A673 (cell line): ENCODE results near the gene CDX1.

Experiments
- EZH2 ChIP-seq: fragments of 200-600 bp; sonication (generic); IDR thresholded peaks from 2 replicates; pipeline ENCODE4 v1.6.1; 2017; ENCODE audit warnings: borderline replicate concordance, low read depth, mild to moderate bottlenecking, mixed read lengths, antibody characterized with exemption, low read length; ENCODE audit not compliant: poor library complexity, severe bottlenecking
- TF ChIP-seq, protein P1 (sequence below): fragments of 300-800, 200-600 bp; sonication (generic); conservative IDR thresholded peaks from 2 replicates; pipeline ENCODE4 v1.5.1; 2017; ENCODE audit warnings: low read depth, mild to moderate bottlenecking, antibody characterized with exemption, low read length, moderate library complexity, mixed read lengths

DNA sequence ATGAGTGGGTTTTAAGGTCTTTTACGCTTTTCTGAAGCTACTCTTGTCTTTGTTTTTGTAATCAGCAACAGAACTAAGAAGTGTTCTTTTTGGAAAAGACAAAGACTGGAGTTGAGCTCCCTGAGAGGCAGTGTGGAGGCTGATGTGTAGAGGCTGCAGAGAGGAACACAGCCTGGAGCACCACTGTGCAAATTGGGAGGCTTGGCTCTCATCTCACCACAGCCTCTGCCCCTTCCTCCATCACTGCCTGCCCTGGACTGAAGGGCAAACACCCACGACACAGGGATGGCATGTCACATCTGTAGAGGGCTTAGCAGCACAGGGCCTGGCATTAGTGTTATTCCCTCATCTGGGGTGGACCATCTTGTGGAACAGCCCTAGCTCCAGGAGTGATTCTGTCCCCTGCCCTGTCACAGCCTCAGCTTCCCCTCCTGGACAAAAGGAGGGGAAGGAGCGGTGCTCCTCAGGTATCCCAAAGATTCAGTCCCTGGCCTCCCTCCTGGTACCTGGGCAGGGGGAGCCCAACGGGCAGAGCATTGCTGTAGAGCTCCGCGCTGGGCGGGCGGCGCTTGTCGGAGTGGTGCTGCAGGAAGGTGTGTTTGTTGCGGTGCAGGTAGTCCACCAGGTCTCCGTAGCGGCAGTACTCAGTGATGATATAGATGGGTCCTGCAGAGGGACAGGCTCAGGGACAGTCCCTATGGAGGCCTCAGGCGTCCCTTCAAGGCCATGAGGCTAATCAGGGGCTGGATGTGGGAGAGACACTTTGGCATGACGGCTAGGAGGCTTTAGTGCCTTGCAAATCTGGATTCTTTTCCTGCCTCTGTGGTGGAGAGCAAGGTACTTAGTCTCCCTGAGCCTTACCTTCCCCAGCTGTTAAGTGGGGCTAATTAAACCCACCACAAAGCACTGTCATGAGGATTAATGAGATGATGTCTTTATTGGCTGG lies 43.8 kb upstream of the CDX1 start:
- TF ChIP-seq, protein P1, sequence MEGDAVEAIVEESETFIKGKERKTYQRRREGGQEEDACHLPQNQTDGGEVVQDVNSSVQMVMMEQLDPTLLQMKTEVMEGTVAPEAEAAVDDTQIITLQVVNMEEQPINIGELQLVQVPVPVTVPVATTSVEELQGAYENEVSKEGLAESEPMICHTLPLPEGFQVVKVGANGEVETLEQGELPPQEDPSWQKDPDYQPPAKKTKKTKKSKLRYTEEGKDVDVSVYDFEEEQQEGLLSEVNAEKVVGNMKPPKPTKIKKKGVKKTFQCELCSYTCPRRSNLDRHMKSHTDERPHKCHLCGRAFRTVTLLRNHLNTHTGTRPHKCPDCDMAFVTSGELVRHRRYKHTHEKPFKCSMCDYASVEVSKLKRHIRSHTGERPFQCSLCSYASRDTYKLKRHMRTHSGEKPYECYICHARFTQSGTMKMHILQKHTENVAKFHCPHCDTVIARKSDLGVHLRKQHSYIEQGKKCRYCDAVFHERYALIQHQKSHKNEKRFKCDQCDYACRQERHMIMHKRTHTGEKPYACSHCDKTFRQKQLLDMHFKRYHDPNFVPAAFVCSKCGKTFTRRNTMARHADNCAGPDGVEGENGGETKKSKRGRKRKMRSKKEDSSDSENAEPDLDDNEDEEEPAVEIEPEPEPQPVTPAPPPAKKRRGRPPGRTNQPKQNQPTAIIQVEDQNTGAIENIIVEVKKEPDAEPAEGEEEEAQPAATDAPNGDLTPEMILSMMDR: no peak
- TF ChIP-seq EZH2: no peak
